HG03442 (cell line): ENCODE data around the gene FHOD3.
"Not testable (repeated sequence)": the region's sequence is repeated elsewhere in the genome, so short reads cannot be mapped to it uniquely, and the experiment has no call there.

Experiments
- ATAC-seq: cut with Tn5 transposase; IDR thresholded peaks from one replicate; pipeline ENCODE4 v1.9.1; 2021; ENCODE audit warnings: mild to moderate bottlenecking, moderate library complexity; ENCODE audit not compliant: unreplicated experiment

FHOD3 gene

DNA sequence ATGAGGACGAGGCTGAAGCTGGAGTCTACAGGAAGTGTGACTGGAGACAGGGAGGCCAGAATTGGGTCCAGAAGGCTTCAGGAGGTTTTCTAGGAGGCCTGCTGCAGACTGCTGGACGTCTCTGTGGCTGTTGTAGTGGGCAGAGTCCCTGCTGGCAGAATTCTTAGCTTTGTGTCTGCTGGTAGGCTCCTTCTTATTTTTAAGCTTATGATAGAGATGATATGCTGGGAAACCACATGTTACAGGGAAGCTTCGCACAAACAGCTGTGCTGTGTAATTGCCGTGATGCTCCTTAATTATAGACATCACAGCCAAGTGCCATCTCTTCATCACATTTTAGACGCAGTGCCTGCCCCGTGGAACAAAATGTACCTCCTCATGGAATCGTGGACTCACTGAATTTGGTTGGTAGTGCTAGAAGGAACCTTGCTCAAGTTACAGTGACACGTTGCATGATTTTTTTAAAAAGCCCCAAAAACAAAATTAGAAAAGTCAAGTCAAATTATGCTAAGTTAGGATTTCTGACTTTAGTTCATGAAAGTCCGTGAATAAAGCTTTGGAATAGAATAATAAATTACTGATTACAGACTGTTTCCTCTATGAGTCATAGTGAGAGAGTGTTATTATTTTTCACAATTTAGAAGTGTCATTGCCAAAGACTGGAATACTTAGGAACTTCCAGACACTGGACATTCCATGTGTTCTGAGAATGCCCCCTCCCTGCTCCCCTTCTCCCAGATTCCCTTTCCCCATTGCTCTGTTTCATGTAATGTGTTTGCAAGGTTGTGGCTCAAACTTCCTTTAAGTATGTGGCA, 144.1 kb downstream of the FHOD3 start:
- ATAC-seq = no peak

DNA sequence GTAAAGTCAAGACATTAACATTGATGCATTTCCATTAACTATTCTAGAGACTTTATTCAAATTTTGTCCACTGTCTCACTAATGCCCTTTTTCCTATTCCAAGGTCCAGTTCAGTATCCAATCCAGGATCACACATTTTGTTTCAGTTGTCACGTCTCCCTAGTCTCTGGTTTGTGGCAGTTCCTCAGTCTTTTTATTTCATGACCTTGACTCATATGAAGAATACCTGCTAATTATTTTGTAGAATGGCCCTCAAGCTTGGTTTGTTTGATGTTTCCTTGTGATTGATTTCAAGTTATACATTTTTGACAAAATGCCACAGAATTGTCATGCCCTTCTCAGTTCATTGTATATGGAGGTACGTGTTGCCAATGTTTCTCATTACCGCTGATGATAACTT, 145.2 kb downstream of the FHOD3 start:
- ATAC-seq = no peak

DNA sequence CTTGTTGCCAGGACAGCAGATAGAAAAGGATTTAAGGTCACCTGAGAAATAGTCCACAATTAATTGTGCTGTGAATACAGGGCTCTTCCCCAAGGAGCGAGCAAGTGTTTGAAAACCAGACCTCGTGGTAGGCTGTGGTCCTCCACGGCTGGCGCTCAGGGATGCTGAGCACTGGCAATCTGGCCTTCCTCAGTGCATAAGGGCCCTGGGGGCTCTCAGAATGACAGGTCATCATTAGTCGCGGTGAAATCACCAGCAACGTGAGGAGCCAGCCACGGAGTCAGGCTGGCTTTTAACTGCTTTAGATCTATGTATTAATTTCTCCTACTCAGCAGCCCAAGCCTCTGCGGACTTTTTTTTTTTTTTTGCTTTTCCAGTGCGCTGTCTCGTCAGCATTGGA, 148.5 kb downstream of the FHOD3 start:
- ATAC-seq = no peak

DNA sequence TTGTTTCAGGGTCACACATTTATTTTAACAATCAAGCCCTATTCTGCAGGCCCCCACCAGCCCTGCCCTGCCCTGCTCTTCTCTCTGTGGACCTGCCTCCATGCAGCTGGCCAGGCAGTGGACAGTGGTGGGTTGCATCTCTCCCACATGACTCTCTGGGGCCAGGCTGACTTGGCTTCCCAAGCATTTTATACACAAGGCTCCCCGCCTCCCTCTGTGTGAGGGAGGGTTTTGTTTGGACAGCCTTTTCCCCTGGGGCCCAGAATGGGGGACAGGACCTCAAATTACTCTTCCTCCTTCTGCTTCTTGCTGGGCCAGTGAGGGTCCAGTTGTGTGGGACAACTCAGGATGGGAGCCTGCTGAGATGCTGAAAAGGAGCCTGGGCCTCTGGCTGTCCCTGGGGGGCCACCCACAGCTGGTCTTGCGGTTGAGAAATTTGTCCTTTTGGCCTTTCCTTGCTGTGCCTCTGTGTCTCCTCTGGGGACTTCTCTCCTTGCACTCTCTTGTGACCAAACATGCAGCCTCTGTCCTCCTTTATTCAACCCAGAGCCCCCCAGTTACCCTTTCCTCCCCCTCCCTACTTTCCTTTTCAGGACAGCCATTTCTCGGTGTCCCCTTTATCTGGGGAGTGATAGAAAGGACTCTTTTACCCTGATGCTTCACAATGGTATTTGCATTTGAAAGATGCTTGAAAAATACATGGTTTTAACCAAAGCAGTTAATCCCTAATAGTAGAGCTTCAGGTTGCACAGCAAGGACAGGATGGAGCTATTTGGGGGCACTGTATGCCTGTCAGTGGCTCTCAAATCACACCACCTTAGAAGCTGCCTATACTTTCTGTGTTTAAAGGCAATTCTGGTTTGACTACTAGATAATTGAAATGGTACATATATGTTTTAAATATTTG, 151.1 kb downstream of the FHOD3 start:
- no peak for ATAC-seq

DNA sequence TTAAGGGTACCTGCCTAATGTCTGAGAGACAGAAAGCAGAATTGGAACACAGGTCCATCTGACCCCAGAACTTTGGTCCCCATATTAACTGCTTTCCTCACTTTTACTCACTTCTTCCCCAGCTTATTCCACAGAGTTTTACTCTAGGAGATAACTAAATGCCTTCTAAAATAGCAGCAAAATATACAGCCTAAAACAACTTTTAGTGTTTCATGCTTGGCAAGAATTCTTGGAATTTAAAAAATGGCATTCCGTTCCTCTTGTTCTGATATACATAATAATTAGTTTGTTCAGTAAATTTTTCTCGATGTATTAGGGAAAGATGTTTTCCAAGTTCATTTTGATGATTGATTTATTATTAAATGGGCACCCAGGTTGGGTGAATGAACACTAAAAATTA, 151.9 kb downstream of the FHOD3 start:
- ATAC-seq = no peak

DNA sequence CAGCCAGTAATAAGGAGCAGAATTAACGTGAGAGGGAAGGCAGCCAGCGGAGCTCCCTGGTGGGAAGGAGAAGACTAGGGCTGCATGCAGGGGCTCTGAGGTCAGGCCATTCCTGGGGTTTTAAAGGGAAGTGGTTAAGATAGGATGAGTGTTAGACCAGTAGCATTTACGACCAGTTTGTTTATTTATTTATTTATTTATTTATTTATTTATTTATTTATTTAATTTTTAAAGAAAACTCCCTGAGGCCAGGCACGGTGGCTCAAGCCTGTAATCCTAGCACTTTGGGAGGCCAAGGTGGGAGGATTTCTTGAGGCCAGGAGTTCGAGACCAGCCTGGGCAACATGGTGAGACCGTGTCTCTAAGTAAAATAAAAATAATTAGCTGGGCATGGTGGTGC, 152.8 kb downstream of the FHOD3 start:
- no peak for ATAC-seq

DNA sequence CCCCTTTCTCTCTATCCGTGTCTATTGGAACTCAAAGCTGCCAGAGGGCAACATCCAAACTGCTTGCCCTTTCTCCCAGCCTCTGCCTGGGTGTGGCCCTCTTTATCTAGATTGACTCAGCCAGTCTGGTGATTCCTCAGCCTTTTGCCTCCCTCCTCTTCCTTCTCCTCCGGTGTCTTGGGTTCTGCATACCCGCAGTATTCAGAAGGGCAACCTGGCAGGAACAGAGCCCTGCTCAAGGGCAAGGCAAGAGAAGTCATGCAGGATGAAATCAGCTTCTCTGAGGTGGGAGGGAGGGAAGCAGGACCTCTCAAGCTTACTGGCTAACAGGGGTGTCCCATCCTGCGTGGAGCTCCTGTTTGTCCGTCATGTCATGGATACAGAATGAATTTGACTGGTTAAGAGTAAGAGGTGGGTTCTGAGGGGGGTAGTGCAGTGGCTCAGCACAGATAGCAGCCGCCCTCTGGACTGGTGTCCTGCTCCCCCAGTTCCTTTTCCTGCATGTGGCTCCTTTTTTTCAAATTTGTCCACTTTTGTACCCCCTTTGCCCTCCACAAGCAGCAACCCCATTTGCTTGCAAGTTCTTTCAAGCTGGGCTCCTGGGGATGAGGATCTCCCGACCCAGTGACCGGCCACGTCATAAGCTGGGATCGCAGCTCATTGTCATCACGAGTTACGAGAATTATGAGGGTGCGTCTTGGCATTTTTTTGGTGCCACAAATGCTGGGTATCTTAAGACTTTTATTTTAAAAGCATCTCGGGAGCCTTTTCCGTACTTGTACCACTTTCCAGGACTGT, 154.1 kb downstream of the FHOD3 start:
- ATAC-seq = no peak

DNA sequence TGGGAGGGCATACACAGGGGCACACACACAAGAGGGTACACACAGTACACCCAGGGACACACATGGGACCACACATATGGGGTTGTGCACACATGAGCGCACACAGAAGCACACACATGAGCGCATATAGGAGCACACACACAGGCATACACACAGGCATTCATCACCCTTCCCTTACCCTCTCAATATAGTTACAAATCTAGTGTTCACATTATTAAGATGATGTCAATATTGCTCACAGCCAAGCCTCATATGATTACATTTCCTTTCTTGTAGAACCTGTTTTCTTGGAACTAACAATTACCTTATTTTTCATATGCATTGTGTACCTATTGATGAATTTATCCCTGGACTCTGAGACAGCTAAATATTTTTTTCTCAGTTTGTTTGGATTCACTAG, 156.7 kb downstream of the FHOD3 start:
- no peak for ATAC-seq

DNA sequence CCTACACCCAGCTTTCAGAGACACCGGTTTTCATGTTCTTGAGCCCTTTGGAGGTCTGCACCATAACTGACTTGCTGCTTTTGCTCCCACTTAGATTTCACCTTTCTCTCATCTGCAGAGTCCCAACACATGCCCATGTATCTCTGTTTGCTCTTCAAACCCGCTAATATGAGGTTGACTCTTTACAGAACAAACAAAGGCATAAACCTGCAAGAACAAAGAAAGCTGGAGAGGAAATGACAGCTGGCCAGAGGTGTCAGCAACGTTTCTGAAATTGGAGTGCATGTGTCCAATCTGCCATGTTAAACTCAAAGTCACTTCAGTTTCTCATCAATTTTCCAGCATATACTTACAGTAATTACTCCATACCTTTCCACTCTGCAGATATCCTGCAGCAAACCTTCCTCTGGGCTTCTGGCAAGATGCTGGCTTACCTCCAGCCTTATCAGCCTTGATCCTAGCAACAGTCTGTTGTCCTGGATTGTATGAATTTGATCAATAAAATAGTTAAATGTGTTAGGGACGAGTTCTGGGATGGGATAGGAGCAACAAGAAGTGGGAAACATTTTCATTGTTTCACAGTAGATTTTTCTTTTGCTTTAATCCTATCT, 157.4 kb downstream of the FHOD3 start:
- ATAC-seq = no peak

DNA sequence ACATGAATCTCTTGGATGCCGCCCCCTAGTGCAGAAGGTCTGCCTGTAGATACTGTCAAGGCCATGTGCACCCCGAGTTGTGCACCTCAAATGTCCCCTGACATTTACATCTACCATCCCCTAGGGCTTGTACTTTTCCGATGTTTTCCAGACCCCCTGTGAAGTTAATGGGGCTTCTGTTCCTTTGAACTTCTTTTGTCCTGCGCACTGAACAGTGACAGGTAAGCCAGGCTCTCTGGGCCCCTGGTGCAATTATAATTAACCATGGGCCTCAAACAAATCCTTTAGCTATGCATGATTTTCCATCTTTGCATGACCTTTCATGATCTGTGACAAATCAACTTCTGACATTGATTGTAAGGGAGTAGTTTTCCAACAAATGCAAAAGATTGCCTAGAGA, 158.4 kb downstream of the FHOD3 start:
- ATAC-seq = no peak

DNA sequence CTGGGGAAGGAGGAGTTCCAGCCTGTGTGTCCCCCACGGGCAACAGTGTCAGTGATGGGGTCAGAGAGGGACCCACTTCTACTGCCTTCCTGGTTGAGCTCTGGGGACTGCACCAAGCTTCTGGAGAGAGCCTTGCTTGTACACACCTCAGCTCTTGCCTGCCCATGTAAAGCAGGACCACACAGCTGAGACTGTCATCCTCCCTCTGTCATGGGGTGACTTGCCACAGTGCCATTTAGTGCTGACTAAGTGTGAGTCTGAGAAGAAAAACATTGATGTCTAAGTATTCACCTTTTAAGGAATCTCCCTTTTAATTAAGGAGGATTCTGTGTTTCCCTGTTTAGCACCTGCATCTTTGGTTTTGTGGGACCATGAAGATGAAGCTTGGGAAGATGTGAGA, 159.1 kb downstream of the FHOD3 start:
- no peak for ATAC-seq

DNA sequence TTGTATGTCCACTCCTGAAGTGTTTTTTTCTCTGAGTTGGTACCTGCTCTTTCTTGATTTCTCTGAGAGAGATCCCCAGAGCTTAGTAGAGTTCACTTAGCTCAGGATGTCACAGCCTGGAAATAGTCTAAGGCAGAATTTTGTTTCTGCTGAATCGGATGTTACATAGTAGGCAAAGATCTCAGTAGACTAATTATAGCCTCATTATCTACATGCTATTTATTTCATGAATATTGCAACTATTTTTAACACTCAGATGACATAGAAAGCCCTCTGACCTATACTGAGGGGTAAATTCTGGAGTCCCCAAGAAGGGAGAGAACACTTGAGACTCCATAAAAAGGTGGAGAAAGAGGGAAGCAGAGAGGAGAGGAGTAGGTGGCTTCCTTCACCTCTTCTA, 160.2 kb downstream of the FHOD3 start:
- no peak for ATAC-seq

DNA sequence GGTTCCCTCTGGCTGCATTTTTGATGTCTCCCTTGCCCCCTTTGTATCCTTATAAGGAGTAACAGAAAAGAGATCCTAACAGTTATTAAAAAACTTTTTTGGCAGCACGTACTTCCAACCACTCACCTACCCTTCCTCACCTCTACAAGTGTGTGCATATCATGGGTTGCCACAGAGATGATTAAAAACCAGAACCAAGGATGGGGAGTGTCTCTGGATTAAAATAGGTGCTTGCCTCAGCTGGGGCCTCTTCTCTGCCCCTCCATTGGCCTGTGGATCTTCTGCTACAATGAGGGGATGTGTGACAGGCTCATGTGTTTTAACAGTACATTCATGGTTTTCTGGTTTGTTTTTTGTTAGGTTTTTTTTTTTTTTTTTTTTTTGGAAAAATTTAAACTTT, 160.8 kb downstream of the FHOD3 start:
- no peak for ATAC-seq

DNA sequence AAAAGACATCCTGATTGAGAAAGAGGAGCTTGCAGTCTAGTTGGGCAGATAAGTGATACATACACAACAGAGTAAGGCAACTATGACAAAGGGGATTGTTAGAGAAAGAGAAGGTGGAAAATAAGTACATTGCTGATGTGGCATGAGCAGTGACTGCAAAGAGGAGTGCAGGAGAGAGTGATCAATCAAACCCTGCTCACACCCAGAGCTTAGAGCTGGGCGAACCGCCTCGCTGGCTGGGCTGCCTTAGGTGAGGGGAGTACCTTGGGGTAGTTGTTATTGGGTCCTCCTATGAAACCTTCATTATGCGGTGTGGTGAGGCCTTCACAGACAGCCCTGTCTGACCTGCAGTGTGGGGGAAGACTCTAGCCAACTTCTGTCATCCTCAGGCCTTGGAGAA, 161.7 kb downstream of the FHOD3 start:
- no peak for ATAC-seq

DNA sequence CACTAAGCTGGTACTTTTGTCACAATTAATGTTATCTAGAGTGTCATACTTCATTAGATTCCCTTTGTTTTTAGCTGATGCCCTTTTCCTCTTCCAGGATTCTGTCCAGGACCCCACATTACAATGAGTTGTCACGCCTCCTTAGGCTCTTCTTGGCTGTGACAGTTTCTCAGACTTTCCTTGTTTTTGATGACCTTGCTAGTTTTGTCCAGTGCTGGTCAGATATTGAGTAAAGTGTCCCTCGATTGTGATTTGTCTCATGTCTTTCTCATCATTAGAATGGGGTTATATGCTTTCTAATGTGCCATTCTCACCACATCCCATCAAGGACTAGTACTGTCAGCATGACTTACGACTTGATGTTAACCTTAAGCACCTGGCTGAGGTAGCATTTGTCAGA, 162.3 kb downstream of the FHOD3 start:
- no peak for ATAC-seq

DNA sequence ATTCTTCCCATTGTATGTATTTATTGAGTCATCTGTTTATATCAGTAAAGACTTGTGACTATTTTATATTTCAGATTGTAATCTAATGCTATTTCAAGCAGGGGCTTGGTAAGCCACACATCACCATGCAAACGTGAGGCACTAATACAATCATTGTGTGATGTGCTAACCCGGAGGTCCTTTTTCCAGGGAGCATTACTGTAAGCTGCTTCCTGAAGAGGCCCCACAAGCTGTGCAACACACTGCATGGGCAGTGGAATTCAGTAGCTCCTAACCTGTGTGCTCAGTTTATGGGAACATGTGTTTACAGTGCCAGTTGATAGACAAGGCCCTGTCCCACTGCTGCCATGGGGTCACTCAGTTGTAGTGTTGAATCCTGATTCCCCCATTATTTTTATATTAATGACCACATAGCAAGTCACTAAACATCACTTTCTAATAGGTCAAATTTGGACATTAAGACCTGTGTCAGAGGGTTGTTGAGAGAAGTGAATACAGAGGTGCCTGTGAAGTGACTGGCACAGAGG, 162.9 kb downstream of the FHOD3 start:
- ATAC-seq = no peak

DNA sequence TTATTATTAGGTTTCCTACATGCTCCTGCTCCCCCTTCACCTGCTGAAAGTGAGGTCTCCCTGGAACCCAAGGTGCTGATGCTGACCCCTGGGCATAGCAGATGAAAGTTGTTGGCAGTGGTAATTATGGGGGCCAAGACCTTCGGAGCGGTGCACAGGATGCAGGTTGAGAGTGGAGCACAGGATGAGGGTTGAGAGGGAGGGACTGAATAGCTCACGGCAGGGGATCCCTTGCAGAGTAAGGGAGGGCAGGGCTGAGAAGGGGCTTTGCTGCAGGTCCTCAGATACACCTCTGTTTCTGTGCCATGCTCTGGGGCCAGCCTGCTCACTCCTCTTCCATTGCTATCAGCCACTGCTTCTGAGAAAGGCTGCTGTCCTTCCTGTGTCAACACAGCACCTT, 163.3 kb downstream of the FHOD3 start:
- no peak for ATAC-seq

DNA sequence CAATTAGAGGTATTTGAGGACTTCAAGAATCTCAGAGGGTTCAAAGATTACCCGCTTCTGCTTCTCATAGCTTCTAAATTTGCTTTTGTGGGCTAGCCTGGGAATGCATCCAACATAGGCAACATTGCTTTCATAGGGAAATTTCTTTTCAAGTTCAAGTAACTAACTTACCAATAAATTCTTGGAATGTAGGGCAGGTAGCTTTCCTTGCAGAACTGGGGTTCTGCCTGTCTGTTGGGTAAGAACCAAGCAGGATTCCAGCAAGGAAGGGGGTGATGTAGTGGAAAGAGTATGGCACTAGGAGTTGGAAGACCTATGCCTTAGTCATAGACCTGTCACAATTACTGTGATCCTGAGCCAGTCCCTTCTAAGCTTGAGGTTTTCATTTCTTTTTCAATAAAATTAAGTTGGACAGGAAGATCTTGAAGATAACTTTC, 164.1 kb downstream of the FHOD3 start:
- no peak for ATAC-seq

DNA sequence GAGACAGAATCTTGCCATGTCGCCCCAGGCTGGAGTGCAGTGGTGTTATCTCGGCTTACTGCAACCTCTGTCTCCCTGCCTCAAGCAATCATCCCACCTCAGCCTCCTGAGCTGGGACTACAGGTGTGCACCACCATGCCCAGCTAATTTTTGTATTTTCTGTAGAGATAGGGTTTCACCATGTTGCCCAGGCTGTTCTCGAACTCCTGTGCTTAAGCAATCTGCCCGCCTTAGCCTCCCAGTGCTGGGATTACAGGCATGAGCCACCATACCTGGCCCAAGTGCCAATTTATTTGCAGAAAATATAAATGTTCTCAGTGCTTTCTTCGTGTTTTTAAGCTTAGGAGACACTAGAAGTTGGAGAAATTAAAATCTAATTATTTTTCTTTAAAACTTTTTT, 166.0 kb downstream of the FHOD3 start:
- not testable (repeated sequence) for ATAC-seq

DNA sequence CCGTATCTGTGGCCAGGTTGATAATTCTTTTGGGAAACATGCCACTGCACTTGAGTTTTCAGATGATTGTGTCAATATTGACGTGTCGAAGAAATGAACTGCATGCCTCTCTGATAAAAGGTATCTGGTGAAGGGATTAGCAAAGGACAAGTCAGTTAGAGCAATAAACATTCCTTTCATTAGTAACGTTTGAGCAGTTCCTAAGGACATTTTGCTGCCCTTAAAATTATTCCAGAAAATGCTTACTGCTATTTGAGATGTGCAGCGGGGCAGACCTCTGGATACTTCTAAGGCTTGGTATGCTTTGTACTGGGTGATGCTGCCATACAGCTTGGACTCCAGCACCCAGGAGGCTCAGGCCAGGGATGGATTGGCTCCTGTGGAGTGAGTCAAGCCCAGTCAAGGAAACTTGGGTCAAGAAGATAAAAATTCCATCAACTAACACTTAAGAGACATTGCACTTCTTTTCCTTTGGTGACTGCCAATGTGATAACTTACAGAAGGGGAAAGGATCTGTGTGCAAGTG, 166.7 kb downstream of the FHOD3 start:
- no peak for ATAC-seq
